Spleen (tissue), 11 donors: Measurements from ENCODE around the gene COL4A1. TPM values are rescaled to one million over a fixed set of nuclear protein-coding genes. Genes with fewer than 3 reads are reported as not detected.

Source experiments
- DNase-seq: peaks from one replicate; pipeline ENCODE4 v3.0.0-alpha.2; 2020
- H3K27ac ChIP-seq, 8 donors: fragments of 200-600 bp; sonication (generic) in 7 of 8; 1 replicate in 4 of 8; 2 replicates in 4 of 8; pipeline versions ENCODE4 v1.5.0 to v1.8.0; 2016 to 2021; ENCODE audit warnings: inconsistent platforms in 4 of 8, mild to moderate bottlenecking in 4 of 8, moderate library complexity in 1 of 8
- H3K27me3 ChIP-seq, 7 donors: fragments of 200-600 bp; sonication (generic) in 6 of 7; replicated peaks in 1 of 7; 1 replicate in 4 of 7; 2 replicates in 3 of 7; pipeline versions ENCODE4 v1.5.0 to v1.8.0; 2016 to 2021; ENCODE audit warnings: inconsistent platforms in 3 of 7, mild to moderate bottlenecking in 1 of 7
- H3K36me3 ChIP-seq, 6 donors: fragments of 200-600 bp; sonication (generic) in 5 of 6; 1 replicate in 4 of 6; 2 replicates in 2 of 6; pipeline versions ENCODE4 v1.5.0 to v1.8.0; 2016 to 2021; ENCODE audit warnings: inconsistent platforms in 2 of 6
- H3K4me1 ChIP-seq, 6 donors: fragments of 200-600 bp; sonication (generic) in 5 of 6; 1 replicate in 3 of 6; 2 replicates in 3 of 6; pipeline versions ENCODE4 v1.5.0 to v1.8.0; 2016 to 2021; ENCODE audit warnings: inconsistent platforms in 3 of 6
- H3K4me3 ChIP-seq, 8 donors: fragments of 200-600 bp; sonication (generic) in 7 of 8; 1 replicate in 4 of 8; 2 replicates in 4 of 8; pipeline versions ENCODE4 v1.5.0 to v1.8.0; 2016 to 2021; ENCODE audit warnings: inconsistent platforms in 4 of 8, mild to moderate bottlenecking in 4 of 8, moderate library complexity in 2 of 8
- H3K9me3 ChIP-seq, 8 donors: fragments of 200-600 bp; sonication (generic) in 7 of 8; 1 replicate in 4 of 8; 2 replicates in 4 of 8; pipeline versions ENCODE4 v1.5.0 to v1.8.0; 2016 to 2021; ENCODE audit warnings: inconsistent platforms in 4 of 8
- CTCF ChIP-seq, 11 experiments: fragments of 200-600 bp in 7 of 11; fragments of 450-650 bp in 4 of 11; sonication (generic) in 4 of 11; IDR thresholded peaks in 8 of 11; conservative IDR thresholded peaks in 3 of 11; 1 replicate in 7 of 11; 2 replicates in 4 of 11; pipeline versions ENCODE4 v1.4.0 to v1.8.0; 2016 to 2021; ENCODE audit warnings: antibody characterized with exemption in 11 of 11, inconsistent platforms in 4 of 11, mild to moderate bottlenecking in 1 of 11
- POLR2A ChIP-seq, 3 donors: fragments of 450-650 bp; IDR thresholded peaks; one replicate each; pipeline ENCODE4 v1.5.1; 2017; ENCODE audit warnings: antibody characterized with exemption in 3 of 3, mild to moderate bottlenecking in 1 of 3
- POLR2AphosphoS5 ChIP-seq, 3 donors: sonication (generic); formaldehyde crosslinking; IDR thresholded peaks; one replicate each; pipeline ENCODE4 v1.5.1; 2017; ENCODE audit warnings: antibody characterized with exemption in 3 of 3
- WGBS, 5 donors: extraction: QIAGEN DNeasy Blood & Tissue Kit in 3 of 5; methylation state at CpG; one replicate each; pipeline versions ENCODE4 v1.1.5 to v1.1.7; 2013 to 2018; 5-methylcytosine and 5-hydroxymethylcytosine counted together
- intact Hi-C: fragments of 100-400 bp; cut with DNase I; formaldehyde crosslinking; loops from one replicate; pipeline ENCODE4 v1.15.0; 2023; ENCODE audit warnings: low total_unique reads
- polyA plus RNA-seq, 3 donors: library from polyadenylated mRNA; stranded (reverse); fragments of 200-250 nt; gene quantifications; one replicate each; pipeline ENCODE4 v1.2.1, GENCODE V29; 2013
- total RNA-seq, 7 donors: library from RNA; depleted of rRNA in 3 of 7; stranded (reverse); fragments of >200 nt in 3 of 7; fragmentation: NEBNext Ultra II Directional in 4 of 7; extraction: Animal tissue kit (Norgen Biotek cat#: 25700) in 4 of 7; gene quantifications; one replicate each; pipeline versions ENCODE4 v1.1.0 to v1.2.1, GENCODE V29; 2016 to 2021
- donor health status: healthy with polysubstance abuse.
- donor health status: DM: no; HTN: no; CAD: no; lungs with moderate emphysema.
- donor health status: DM: no; HTN: no; CAD: no.
- donor health status: Bipolar disorder and iron deficiency.
- donor health status: healthy.
- donor health status: DM: no; HTN: no; CAD: no.
- donor health status: DM: yes; HTN: yes; CAD: no.

The COL4A1 gene
- total and polyA plus RNA-seq, 10 donors: 37.9 to 959 (median 340) TPM

- WGBS, 5 donors: 73 to 76% (median 76%) methylated on average over 7 of the region's 7 CpGs
- H3K4me3 ChIP-seq: no peak overlapping the region
- no peak overlapping the region for H3K27ac ChIP-seq
- peaks cover 0 to 58% (median 10%) of the 10 kb centered on the region in 6 donors for H3K4me1 ChIP-seq
- peaks cover 0 to 27% (median 0%) of the 10 kb centered on the region in 6 donors for H3K36me3 ChIP-seq
- peaks cover 0 to 26% (median 0%) of the 10 kb centered on the region in 7 donors for H3K27me3 ChIP-seq
- H3K9me3 ChIP-seq: no peaks in the 10 kb centered on the region
- no peak for TF ChIP-seq CTCF (IDR thresholded peaks at IDR 0.05 in 8 of 11, conservative IDR thresholded peaks at IDR 0.05 in 3 of 11)
- no peak for DNase-seq
- intact Hi-C loops: no loop called here
Observed at GRCh38 chr13:110318920-110319319, 12.0 kb upstream of the COL4A1 start.

- Histone ChIP-seq H3K4me3 (no peak overlapping the region), H3K27me3 (peaks cover 0 to 28% (median 0%) of the 10 kb centered on the region in 7 donors), H3K4me1 (peaks cover 0 to 47% (median 6%) of the 10 kb centered on the region in 6 donors), H3K9me3 (no peaks in the 10 kb centered on the region), H3K27ac (no peak overlapping the region), H3K36me3 (peaks cover 0 to 27% (median 0%) of the 10 kb centered on the region in 6 donors)
- intact Hi-C loops: no loop called here
- WGBS, 5 donors: 79 to 85% (median 80%) methylated on average over 13 of the region's 13 CpGs
- DNase-seq: no peak
- TF ChIP-seq CTCF (IDR thresholded peaks at IDR 0.05 in 8 of 11, conservative IDR thresholded peaks at IDR 0.05 in 3 of 11) (no peak), POLR2AphosphoS5 (IDR thresholded peaks at IDR 0.05) (peak in 1 of 3 donors; percentile 27), POLR2A (IDR thresholded peaks at IDR 0.05) (no peak)
Observed at GRCh38 chr13:110317496-110318195, 10.7 kb upstream of the COL4A1 start.

GRCh38 chr13:110317093-110317492 lies 10.1 kb upstream of the COL4A1 start:
- H3K27me3 ChIP-seq: peaks cover 0 to 28% (median 0%) of the 10 kb centered on the region in 7 donors
- no peak overlapping the region for H3K27ac ChIP-seq
- no peak overlapping the region for H3K4me3 ChIP-seq
- intact Hi-C loops: no loop called here
- H3K9me3 ChIP-seq: no peaks in the 10 kb centered on the region
- peaks cover 0 to 27% (median 0%) of the 10 kb centered on the region in 6 donors for H3K36me3 ChIP-seq
- TF ChIP-seq POLR2A (IDR thresholded peaks at IDR 0.05): no peak
- TF ChIP-seq POLR2AphosphoS5 (IDR thresholded peaks at IDR 0.05): no peak
- no peak for TF ChIP-seq CTCF (IDR thresholded peaks at IDR 0.05 in 8 of 11, conservative IDR thresholded peaks at IDR 0.05 in 3 of 11)
- H3K4me1 ChIP-seq: peaks cover 0 to 45% (median 5%) of the 10 kb centered on the region in 6 donors
- 65 to 95% (median 91%) methylated on average over 5 of the region's 5 CpGs for whole genome bisulfite sequencing, 5 donors
- DNase-seq: no peak

GRCh38 chr13:110316196-110316595 lies 9.2 kb upstream of the COL4A1 start:
- TF ChIP-seq POLR2A (IDR thresholded peaks at IDR 0.05): no peak
- peak in 2 of 3 donors; percentile 20 to 51 for TF ChIP-seq POLR2AphosphoS5 (IDR thresholded peaks at IDR 0.05)
- no peak for TF ChIP-seq CTCF (IDR thresholded peaks at IDR 0.05 in 8 of 11, conservative IDR thresholded peaks at IDR 0.05 in 3 of 11)
- 70 to 90% (median 86%) methylated on average over 10 of the region's 10 CpGs for WGBS, 5 donors
- H3K36me3 ChIP-seq: peaks cover 0 to 29% (median 0%) of the 10 kb centered on the region in 6 donors
- DNase-seq: no peak
- peaks cover 0 to 33% (median 0%) of the 10 kb centered on the region in 7 donors for H3K27me3 ChIP-seq
- H3K4me1 ChIP-seq: peaks cover 0 to 54% (median 10%) of the 10 kb centered on the region in 6 donors
- no peak overlapping the region for H3K27ac ChIP-seq
- no peaks in the 10 kb centered on the region for H3K9me3 ChIP-seq
- intact Hi-C loops: no loop called here
- H3K4me3 ChIP-seq: no peak overlapping the region
